ENCODE measurements around the gene GPR155.

Gene GPR155

DNA sequence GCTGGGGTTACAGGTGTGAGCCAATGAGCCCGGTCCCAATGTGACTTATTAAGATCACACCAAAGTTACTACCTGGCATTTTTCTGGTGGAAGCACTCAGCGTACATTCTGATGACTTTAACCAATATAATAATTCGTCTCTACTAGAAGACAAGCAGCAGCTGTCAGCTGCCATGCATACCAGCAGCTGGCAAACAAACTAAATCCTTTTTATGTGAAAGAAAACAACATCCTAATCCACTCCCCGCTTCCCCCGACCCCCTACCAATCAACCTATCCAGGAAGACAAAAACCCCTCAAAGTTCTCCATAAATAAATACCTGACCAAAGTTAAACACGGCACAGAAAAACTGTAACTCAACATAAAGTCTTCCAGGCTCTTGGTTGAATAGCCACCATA, 42.1 kb downstream of the GPR155 start:
- H3K4me3 ChIP-seq (ENCODE audit: low read depth, low read length) = no peak overlapping the region
- TF ChIP-seq, protein P1, sequence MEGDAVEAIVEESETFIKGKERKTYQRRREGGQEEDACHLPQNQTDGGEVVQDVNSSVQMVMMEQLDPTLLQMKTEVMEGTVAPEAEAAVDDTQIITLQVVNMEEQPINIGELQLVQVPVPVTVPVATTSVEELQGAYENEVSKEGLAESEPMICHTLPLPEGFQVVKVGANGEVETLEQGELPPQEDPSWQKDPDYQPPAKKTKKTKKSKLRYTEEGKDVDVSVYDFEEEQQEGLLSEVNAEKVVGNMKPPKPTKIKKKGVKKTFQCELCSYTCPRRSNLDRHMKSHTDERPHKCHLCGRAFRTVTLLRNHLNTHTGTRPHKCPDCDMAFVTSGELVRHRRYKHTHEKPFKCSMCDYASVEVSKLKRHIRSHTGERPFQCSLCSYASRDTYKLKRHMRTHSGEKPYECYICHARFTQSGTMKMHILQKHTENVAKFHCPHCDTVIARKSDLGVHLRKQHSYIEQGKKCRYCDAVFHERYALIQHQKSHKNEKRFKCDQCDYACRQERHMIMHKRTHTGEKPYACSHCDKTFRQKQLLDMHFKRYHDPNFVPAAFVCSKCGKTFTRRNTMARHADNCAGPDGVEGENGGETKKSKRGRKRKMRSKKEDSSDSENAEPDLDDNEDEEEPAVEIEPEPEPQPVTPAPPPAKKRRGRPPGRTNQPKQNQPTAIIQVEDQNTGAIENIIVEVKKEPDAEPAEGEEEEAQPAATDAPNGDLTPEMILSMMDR (IDR thresholded peaks at IDR 0.05; ENCODE audit: low read depth, low read length, missing control alignments) = no peak
- in situ Hi-C loops (cut with HindIII; ENCODE audit: low sequenced_read_pairs) = no loop called here
- DNase-seq (ENCODE audit: low read depth) = no peak

DNA sequence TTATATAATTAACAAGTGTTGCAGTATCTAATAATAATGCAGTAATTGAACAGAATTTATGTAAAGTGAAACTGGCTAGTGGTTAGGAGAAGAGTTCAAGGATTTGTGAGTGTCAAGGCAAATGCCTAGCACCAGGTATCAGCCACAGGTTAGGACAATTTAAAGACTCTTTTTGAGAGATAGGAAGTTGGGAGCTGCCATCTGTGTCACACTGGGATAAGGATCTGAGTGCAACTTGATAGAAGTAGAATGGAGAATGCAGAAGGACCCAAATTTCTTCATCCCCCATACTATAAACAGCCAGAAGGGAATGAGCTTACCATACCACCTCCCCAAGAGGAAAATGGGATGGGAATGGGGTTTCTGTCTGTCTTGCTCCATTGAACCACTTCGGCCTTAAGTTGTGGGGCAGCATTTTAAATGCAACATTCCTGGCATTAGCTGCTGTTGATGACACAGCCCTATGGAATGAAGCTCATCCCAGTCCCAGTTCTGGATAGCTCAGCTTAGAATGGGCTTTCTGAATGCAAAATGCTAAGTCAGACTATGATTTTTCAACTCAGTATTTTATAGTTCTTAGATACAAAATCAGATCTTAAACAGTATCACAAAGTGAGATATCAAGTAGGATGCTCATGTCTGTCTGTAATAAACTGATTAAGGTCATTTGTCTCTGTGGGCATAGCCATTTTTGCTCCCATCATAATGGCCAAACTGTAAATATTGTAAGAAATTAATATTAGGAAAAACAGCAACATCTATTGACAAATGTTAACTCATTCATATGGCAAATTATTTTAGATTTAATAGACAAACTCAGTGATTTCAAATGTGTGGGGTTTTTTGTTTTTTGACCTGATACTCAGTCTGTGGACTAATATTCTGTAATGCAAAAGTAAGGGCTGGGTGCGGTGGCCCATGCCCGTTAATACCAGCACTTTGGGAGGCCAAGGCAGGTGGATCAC, 44.0 kb downstream of the GPR155 start:
- DNase-seq (ENCODE audit: low read depth) = peak; percentile 75
- no peak overlapping the region for H3K4me3 ChIP-seq (ENCODE audit: low read depth, low read length)
- TF ChIP-seq, protein P1 (IDR thresholded peaks at IDR 0.05; ENCODE audit: low read depth, low read length, missing control alignments) = no peak
- in situ Hi-C loops (cut with HindIII; ENCODE audit: low sequenced_read_pairs) = no loop called here

DNA sequence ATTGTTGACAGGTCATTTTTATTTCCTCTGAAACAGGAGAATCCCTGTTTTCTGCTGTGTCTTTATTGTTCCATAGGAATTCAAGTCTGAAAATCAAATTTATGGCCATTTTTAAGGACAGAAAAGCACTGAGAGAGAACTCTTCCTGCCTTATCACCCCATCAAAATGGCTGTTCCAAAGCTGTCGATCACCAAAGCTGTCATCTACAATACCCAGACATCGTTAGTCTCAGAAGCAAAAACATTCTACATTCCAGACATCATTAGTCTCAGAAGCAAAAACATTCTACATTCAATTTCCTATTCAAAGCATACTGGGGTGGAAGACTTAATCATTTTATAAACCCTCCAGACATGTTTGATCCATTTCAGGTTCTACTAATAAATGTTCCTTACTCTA, 46.9 kb downstream of the GPR155 start:
- TF ChIP-seq, protein P1 (IDR thresholded peaks at IDR 0.05; ENCODE audit: low read depth, low read length, missing control alignments) = no peak
- in situ Hi-C loops (cut with HindIII; ENCODE audit: low sequenced_read_pairs) = no loop called here
- DNase-seq (ENCODE audit: low read depth) = no peak
- no peak overlapping the region for H3K4me3 ChIP-seq (ENCODE audit: low read depth, low read length)

DNA sequence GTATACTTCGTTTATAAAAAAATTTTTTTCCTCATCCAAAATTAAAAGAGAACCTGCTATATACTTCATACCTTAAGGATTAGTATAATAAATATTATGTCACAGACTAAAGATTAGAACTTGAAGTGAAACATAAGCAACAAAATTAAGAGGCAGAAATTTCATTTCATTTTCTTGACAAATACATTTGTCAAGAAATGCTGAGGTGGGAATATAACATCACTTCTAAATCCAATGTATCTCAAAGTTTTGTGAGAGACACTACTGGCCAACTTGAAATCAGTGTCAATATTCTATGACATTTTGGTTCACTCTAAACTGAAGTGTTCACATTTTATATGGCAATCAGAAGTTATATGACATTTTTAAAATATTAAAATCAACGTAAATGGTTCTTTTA, 47.5 kb downstream of the GPR155 start:
- TF ChIP-seq, protein P1 (IDR thresholded peaks at IDR 0.05; ENCODE audit: low read depth, low read length, missing control alignments) = no peak
- in situ Hi-C loops (cut with HindIII; ENCODE audit: low sequenced_read_pairs) = no loop called here
- no peak overlapping the region for H3K4me3 ChIP-seq (ENCODE audit: low read depth, low read length)
- DNase-seq (ENCODE audit: low read depth) = no peak

DNA sequence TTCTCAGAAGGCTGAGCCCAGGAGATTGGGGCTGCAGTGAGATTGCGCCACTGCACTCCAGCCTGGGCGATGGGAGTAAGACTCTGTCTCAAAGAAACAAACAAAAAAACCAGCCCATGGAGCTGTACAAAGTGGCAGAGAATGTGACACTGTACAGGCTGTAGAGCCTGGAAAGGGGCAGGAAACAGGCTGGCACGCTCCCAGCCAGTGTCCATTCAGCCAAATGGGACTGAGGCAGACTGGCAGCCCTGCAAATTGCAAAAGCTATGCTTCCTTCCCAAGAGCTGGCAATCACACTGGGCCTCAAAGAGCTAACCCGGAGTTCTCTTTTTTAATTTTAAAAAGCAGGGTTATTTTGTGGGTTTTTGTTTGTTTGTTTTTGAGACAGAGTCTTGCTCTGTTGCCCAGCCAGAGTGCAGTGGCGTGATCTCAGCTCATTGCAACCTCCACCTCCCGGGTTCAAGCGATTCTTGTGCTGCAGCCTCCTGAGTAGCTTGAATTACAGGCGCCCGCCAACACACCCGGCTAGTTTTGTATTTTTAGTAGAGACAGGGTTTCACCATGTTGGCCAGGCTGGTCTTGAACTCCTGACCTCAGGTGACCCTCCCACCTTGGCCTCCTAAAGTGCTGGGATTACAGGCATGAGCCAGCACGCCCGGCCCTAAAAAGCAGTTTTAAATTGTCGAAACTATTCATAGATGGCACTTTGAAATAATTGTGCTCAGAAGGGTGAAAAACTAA, 48.5 kb downstream of the GPR155 start:
- TF ChIP-seq, protein P1 (IDR thresholded peaks at IDR 0.05; ENCODE audit: low read depth, low read length, missing control alignments) = no peak
- H3K4me3 ChIP-seq (ENCODE audit: low read depth, low read length) = no peak overlapping the region
- DNase-seq (ENCODE audit: low read depth) = no peak
- in situ Hi-C loops (cut with HindIII; ENCODE audit: low sequenced_read_pairs) = no loop called here

DNA sequence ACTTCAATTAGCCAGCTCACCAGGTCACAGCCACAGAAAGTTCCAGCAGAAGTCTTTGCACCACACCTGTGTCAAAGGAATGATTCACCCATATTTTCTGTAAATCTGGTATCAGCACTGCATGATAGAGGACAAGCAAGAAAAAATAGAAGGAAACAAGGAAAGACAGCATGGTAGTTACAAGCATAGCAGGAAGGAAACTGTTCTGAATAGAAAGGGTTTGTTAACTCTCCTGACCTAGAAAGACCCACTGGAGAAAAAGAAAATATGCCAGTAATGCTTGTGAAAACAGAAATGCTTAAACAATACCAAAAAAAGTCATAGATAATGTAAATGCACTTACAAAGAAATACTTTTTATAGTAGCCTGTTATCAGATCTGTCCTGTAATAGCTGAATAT, 50.5 kb downstream of the GPR155 start:
- TF ChIP-seq, protein P1 (IDR thresholded peaks at IDR 0.05; ENCODE audit: low read depth, low read length, missing control alignments) = no peak
- no peak for DNase-seq (ENCODE audit: low read depth)
- in situ Hi-C loops (cut with HindIII; ENCODE audit: low sequenced_read_pairs) = no loop called here
- no peak overlapping the region for H3K4me3 ChIP-seq (ENCODE audit: low read depth, low read length)

Data from astrocyte of the cerebellum (primary cell).